Lower leg skin (tissue), 4 donors: Measurements from ENCODE around the gene EGFL8. TPM values are rescaled to one million over a fixed set of nuclear protein-coding genes. Genes with fewer than 3 reads are reported as not detected.

ENCODE experiments used
- DNase-seq, 2 donors: peaks; one replicate each; pipeline ENCODE4 v3.0.0-alpha.2; 2019; ENCODE audit warnings: low spot score in 2 of 2
- H3K4me3 ChIP-seq: fragments of 200-600 bp; sonication (generic); 2 replicates; pipeline ENCODE4 v1.5.1; 2017; ENCODE audit warnings: mild to moderate bottlenecking, low read depth; ENCODE audit not compliant: poor library complexity, severe bottlenecking
- POLR2A ChIP-seq, 2 donors: fragments of 450-650 bp; IDR thresholded peaks; one replicate each; pipeline ENCODE4 v1.6.1; 2016 to 2017; ENCODE audit warnings: antibody characterized with exemption in 2 of 2, mild to moderate bottlenecking in 1 of 2, moderate library complexity in 1 of 2
- WGBS, 2 donors: methylation state at CpG; one replicate each; pipeline ENCODE4 v1.1.5; 2018; 5-methylcytosine and 5-hydroxymethylcytosine counted together
- intact Hi-C: fragments of 100-400 bp; cut with DNase I; formaldehyde crosslinking; loops from one replicate; pipeline ENCODE4 v1.15.0; 2023; ENCODE audit warnings: low total_unique reads
- total RNA-seq, 4 donors: library from RNA; depleted of rRNA; stranded (reverse); fragments of >200 nt; gene quantifications; one replicate each; pipeline ENCODE4 v1.1.0, GENCODE V29; 2016
- TF ChIP-seq, protein P1 (sequence below), 3 donors: fragments of 450-650 bp; IDR thresholded peaks; one replicate each; pipeline ENCODE4 v1.5.1; 2016; ENCODE audit warnings: antibody characterized with exemption in 3 of 3, mild to moderate bottlenecking in 3 of 3, moderate library complexity in 2 of 3

Gene EGFL8
- total RNA-seq, 4 donors from 2014 or later: 12.5 to 40.8 (median 18.6) TPM

DNA sequence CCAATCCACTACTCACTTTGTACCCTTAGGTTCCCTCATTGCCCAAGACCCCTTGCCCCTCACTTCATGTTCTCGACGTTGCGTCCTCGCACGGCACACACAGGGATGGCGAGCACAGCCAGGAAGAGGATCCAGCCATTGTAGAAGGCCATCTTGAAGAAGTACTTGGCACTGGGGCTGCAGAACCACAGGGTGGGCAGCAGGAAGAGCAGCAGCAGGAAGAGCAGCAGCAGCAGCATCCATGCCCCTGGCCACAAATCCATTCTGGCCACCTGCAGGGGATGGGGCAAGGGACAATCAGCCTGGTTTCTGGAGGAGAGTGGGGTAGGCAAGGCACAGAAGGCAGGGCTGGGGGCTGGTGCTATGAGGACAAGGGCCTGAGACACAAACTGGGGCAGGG, 6.8 kb downstream of the EGFL8 start:
- intact Hi-C loops: no loop called here
- WGBS, 2 donors: 95 to 96% methylated on average over 6 of the region's 6 CpGs
- DNase-seq: no peak
- TF ChIP-seq, protein P1, sequence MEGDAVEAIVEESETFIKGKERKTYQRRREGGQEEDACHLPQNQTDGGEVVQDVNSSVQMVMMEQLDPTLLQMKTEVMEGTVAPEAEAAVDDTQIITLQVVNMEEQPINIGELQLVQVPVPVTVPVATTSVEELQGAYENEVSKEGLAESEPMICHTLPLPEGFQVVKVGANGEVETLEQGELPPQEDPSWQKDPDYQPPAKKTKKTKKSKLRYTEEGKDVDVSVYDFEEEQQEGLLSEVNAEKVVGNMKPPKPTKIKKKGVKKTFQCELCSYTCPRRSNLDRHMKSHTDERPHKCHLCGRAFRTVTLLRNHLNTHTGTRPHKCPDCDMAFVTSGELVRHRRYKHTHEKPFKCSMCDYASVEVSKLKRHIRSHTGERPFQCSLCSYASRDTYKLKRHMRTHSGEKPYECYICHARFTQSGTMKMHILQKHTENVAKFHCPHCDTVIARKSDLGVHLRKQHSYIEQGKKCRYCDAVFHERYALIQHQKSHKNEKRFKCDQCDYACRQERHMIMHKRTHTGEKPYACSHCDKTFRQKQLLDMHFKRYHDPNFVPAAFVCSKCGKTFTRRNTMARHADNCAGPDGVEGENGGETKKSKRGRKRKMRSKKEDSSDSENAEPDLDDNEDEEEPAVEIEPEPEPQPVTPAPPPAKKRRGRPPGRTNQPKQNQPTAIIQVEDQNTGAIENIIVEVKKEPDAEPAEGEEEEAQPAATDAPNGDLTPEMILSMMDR (IDR thresholded peaks at IDR 0.05): no peak
- no peak for TF ChIP-seq POLR2A (IDR thresholded peaks at IDR 0.05)
- H3K4me3 ChIP-seq: no peak overlapping the region

DNA sequence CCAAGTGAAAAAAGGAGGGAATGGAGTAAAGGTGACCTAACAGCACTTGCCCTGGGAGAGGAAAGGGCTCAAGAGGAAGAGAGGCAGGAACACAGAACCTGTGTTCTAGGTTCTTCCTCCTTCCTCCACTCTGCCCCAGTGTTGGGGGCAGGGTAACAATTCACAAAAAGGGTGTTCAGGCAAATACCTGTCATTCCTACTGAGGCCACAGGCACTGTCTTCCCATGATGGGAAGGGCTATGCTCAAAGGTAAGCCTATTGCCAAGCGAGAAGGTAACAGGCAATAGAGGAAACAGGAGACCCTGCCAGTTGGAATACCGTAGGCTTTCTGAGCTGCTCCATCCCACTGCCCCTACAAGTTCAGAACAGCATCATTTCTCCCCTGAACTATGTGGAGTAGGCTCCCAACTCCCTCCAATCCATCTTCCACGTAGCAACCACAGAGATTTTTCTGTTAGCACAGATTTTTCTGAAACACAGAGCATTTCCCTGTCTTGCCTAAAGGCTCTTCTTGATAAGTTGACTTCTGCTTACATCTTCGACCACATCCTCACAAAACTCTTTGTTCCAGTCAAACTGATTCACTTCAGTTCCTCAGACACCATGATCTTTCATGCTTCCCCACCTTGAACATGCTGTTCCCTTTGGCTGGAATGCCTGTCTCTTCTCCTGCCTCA, 8.8 kb downstream of the EGFL8 start:
- 50 to 51% methylated on average over 4 of the region's 4 CpGs for WGBS, 2 donors
- intact Hi-C loops: no loop called here
- H3K4me3 ChIP-seq: no peak overlapping the region
- TF ChIP-seq, protein P1 (IDR thresholded peaks at IDR 0.05): no peak
- TF ChIP-seq POLR2A (IDR thresholded peaks at IDR 0.05): no peak
- no peak for DNase-seq

DNA sequence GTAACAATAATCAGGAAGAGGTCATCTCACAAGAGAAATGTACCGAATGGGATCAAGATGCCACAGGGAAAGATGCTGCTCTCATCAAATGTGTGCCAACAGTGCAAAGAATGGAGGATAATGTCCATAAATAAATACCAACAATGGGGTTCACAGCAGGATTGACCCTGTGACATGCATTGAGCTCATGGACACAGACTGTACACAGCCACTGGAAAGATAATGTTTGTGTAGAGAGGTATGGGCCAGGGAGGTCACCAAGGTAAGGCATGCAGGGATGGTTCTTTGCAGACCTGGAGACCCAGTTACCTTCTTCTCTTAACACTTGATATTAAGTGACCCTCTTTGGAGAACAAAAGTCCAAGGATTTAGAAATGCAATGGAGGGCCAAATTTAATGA, 10.0 kb downstream of the EGFL8 start:
- intact Hi-C loops: no loop called here
- no peak for TF ChIP-seq POLR2A (IDR thresholded peaks at IDR 0.05)
- TF ChIP-seq, protein P1 (IDR thresholded peaks at IDR 0.05): no peak
- DNase-seq: no peak
- 75 to 88% methylated on average over 1 of the region's 1 CpG for WGBS, 2 donors
- no peak overlapping the region for H3K4me3 ChIP-seq

DNA sequence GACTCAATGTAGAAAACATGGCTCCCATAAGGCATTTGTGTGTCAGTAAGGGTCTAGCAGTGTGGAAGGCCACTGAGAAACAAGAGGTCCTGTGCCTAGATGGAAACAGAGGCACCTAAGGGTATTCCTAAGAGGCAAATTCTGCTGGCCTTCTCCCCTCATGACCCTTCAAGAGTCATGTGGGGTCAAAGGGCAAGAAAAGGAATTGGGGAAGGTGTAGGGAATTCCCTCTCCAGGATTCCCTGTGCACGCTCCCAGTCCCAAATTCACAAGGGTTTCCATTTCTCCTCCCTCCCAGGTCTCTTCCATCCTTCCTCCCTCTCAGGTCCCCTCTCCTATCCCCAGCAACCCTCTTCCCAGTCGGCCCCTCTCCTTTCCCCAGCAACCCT, 10.9 kb downstream of the EGFL8 start:
- DNase-seq: no peak
- intact Hi-C loops: no loop called here
- H3K4me3 ChIP-seq: peak overlapping the region; percentile 77
- TF ChIP-seq, protein P1 (IDR thresholded peaks at IDR 0.05): no peak
- TF ChIP-seq POLR2A (IDR thresholded peaks at IDR 0.05): no peak
- WGBS, 2 donors: 6 to 16% methylated on average over 2 of the region's 2 CpGs

DNA sequence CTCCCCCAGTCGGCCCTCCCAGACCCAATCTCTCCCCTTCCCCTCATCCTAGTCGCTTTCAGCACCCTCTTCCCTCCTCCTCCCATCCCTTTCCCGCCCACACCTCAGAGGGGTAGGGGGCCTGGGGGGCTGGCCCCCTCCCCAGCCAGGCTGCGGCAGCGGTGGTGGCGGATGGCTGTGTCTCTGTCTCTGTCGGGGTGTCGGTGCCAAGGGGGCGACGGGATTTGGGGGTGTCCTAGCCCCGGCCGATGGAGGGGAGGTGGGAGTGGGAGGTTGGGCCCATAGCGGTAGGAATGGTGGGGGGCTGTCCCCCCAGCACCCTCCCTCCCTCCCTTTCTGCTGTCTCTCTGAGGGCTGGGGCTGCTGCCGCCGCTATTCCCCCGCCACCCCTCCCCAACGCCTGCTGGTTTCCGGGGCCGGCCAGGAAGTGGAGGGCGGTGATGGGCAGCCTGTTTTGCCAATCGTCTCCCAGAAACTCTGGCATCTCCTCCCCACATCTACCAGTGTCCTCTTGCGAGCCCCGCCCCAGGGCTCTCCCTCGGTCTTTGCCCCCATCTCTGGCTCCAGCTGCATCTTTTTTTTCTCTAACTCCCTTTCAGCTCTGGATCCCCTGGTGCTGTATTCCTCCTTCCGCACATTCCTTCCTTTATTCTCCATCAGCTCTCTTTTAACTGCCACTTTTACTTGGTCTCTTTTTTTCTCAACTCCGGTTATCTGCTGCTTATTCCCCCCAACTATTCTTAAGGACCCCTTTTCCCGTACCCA, 11.5 kb downstream of the EGFL8 start, which contains the start of gene AGPAT1:
TSS of gene AGPAT1 (minus strand) at position 374 of the 765 bp plus-strand sequence. CDS start 4,588 bp downstream, outside the sequence.
- peak; percentile 96 to 99 for DNase-seq
- intact Hi-C loops: no loop called here
- TF ChIP-seq, protein P1 (IDR thresholded peaks at IDR 0.05): no peak
- TF ChIP-seq POLR2A (IDR thresholded peaks at IDR 0.05): peak in 1 of 2 donors; percentile 39
- WGBS, 2 donors: 0 to 1% methylated on average over 24 to 27 of the region's 27 CpGs
- peak within 1 kb of the TSS; percentile 77 for H3K4me3 ChIP-seq
